NB4 (cell line): ENCODE measurements around the gene RELCH.

ENCODE experiments used
- DNase-seq: peaks from one replicate; pipeline ENCODE4 v3.0.0; 2010; ENCODE audit warnings: low read depth
- H3K4me3 ChIP-seq: one replicate; pipeline ENCODE4 v1.5.1; 2011; ENCODE audit warnings: mild to moderate bottlenecking, low read depth, low read length, moderate library complexity
- MYC ChIP-seq: IDR thresholded peaks from 2 replicates; pipeline ENCODE4 v1.6.1; 2011; ENCODE audit warnings: low read depth, low read length
- POLR2A ChIP-seq: IDR thresholded peaks from 2 replicates; pipeline ENCODE4 v1.6.1; 2011; ENCODE audit warnings: mild to moderate bottlenecking; ENCODE audit not compliant: insufficient read length; ENCODE audit errors: extremely low read depth
- TF ChIP-seq, protein P1 (sequence below): IDR thresholded peaks from 2 replicates; pipeline ENCODE4 v1.6.1; 2011; ENCODE audit warnings: low read depth, low read length
- TF ChIP-seq, protein P2 (sequence below): IDR thresholded peaks from one replicate; pipeline ENCODE4 v1.5.1; 2012; ENCODE audit warnings: low read depth, low read length

Gene RELCH

DNA sequence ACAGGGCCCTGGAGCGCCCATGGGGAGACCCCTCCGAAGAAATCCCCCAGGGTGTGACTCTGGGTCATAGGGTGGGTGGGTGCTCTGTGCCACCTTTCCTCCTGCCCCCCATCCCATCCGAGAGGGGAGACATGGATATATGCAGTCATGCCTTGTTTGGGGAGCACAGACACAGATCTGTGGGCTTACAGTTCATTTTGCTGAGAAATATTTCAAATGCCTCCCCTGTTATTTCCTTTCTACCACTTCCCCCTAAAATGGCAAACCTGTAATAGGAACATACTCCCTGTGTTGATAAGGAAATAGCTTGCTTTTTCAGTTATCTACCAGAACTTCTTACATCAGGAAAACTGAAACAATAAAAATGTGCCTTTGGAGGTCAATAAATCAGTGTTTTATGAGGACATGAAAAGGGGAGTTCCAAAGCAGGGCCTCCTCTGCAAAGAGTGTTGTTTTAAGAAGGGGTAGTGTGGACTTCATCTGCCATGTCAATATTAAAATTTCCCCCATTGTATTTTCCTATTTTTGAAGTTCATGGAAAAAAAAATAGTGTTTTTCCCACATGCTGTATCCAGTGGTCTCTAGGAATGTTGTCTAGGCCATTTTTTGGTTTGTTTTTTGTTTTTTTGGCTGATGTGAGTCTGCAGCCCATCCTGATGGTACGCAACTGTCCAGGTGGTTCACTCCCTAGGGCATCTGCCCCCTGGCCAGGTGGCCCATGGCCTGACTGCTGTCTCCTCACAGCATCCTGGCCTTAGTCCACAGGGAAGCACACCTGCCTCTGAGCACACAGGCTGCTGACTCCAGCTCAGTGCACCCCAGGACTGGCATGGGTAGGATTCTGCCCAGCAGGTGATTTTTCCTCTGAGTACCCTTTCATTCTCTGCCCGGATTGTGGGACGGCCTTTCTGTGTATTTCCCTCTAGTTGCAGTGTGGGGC lies 141.8 kb downstream of the RELCH start:
- no peak for DNase-seq
- TF ChIP-seq MYC (no peak), POLR2A (no peak)
- TF ChIP-seq, protein P1, sequence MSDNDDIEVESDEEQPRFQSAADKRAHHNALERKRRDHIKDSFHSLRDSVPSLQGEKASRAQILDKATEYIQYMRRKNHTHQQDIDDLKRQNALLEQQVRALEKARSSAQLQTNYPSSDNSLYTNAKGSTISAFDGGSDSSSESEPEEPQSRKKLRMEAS: no peak
- TF ChIP-seq, protein P2, sequence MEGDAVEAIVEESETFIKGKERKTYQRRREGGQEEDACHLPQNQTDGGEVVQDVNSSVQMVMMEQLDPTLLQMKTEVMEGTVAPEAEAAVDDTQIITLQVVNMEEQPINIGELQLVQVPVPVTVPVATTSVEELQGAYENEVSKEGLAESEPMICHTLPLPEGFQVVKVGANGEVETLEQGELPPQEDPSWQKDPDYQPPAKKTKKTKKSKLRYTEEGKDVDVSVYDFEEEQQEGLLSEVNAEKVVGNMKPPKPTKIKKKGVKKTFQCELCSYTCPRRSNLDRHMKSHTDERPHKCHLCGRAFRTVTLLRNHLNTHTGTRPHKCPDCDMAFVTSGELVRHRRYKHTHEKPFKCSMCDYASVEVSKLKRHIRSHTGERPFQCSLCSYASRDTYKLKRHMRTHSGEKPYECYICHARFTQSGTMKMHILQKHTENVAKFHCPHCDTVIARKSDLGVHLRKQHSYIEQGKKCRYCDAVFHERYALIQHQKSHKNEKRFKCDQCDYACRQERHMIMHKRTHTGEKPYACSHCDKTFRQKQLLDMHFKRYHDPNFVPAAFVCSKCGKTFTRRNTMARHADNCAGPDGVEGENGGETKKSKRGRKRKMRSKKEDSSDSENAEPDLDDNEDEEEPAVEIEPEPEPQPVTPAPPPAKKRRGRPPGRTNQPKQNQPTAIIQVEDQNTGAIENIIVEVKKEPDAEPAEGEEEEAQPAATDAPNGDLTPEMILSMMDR: no peak
- no peak overlapping the region for H3K4me3 ChIP-seq

DNA sequence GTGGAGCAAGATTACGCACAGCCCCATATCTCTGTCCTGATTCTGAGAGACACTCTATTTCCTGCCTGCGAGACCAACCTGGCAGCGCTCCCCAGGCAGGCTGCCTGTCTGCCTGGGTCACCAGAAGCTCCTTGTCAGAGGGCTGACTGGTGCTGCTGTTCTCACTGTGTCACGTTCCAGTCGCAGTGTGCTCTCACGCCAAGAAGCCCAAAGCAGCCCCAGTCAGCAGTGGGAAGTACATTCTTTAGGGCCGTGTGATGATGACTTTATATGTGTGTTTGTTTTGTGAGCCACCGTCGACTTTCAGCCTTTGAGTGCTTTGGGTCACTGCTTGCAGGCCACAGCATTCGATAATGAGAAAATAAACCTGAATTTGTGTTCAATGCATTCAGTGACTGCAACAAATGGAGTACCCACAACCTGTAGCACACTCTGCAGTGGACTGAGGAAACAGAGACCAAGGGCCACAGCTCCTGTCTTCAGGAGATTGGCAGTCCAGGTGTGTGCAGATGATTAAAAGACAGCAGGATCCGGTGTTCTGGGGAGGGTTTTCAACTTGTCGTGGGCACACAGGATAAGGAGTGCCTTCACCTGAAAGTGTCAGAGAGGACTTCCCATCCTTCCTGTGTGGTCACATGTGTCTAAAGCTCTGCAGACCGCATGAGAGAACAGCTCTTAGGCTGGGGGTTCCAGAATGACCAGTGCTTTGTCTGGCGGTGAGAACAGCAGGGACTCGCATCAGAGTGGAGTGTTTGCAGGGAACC lies 142.8 kb downstream of the RELCH start:
- DNase-seq: no peak
- no peak overlapping the region for H3K4me3 ChIP-seq
- TF ChIP-seq, protein P2: no peak
- TF ChIP-seq MYC (no peak), POLR2A (no peak)
- TF ChIP-seq, protein P1: no peak

DNA sequence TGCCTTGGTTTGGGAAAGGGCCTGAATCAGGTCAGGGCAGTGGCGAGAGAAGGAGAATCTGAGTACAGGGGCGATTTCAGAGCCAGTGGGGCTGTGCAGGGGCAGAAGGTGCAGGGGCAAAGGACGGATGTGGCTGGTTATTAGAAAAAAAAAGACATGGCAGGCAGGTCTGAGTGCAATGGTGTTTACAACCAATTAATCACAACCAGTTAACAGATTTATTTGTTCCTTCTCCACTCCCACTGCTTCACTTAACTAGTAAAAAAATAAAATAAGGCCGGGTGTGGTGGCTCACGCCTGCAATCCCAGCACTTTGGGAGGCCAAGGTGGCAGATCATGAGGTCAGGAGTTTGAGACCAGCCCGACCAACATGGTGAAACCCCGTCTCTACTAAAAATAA lies 143.6 kb downstream of the RELCH start:
- no peak overlapping the region for H3K4me3 ChIP-seq
- TF ChIP-seq MYC (no peak), POLR2A (no peak)
- TF ChIP-seq, protein P2: no peak
- TF ChIP-seq, protein P1: no peak
- DNase-seq: no peak

DNA sequence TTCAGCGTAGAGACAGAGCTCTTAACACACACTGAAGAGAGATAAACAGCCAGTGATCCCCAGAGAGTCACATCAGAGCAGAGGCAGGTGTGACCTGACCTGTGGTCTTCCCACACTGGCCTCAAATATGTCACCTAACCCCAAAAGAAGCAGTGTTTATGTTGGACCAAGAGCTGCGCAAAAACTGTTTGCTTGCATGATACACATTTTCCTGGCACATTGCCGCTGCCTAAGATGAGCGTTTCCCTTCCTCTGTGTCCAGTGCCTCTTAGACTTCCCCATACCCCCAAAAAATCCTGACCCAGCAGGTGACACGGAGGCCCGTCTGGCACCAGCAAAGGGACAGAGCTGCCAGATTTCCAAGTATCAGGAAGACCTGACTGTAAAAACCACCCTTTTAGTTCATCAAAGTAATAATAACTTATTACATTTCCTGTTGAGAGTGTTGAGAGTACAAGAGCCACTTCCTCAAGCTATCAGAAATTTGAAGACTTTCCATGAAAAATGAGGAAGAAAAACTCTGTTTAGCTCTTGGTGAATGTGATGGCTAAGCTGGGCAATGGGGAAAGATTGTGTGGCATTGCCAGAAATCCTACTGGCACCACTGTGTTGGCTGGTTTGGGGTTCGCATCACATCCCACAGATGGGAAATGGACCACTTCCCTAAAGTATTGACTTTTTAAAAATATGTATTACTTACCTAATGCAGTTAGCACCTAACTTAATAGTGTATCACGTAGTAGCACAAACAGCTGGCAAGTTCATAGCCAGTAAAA lies 144.7 kb downstream of the RELCH start:
- DNase-seq: no peak
- no peak overlapping the region for H3K4me3 ChIP-seq
- TF ChIP-seq MYC: no peak
- TF ChIP-seq, protein P2: no peak
- TF ChIP-seq, protein P1: no peak
- TF ChIP-seq POLR2A: no peak

DNA sequence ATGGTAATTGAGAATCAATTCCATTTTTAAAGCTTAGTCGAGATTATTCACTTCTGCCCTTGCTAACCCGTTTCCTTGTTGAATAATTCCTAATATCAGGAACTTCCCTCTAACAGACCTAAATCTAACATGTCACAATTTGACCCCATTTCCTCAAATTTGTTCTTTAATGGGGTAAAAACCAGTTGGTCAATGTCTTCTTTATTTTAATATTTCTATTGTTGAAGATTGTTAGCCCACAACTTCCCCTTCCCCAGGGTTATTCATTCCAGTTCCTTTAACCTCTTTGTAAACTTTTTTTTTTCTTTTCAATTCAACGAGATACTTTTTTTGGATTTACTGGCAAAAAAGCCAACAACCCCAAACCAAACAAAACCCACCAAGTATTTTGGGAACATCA lies 145.4 kb downstream of the RELCH start:
- no peak overlapping the region for H3K4me3 ChIP-seq
- TF ChIP-seq, protein P2: no peak
- TF ChIP-seq POLR2A (no peak), MYC (no peak)
- TF ChIP-seq, protein P1: no peak
- DNase-seq: peak; percentile 32
